H9 (cell line): ENCODE measurements around the gene FBH1. TPM values are rescaled to one million over a fixed set of nuclear protein-coding genes. Genes with fewer than 3 reads are reported as not detected.

Experiments
- DNase-seq: peaks from one replicate; pipeline ENCODE4 v3.0.0-alpha.2; 2017
- H2AFZ ChIP-seq: one replicate; pipeline ENCODE4 v1.6.1; 2013; ENCODE audit warnings: mild to moderate bottlenecking, low read length, control low read depth, moderate library complexity
- H2AK5ac ChIP-seq: 2 replicates; pipeline ENCODE4 v1.6.1; 2013; ENCODE audit warnings: low read length, control low read depth, mixed read lengths; ENCODE audit not compliant: insufficient read length
- H2BK120ac ChIP-seq: one replicate; pipeline ENCODE4 v1.6.1; 2013; ENCODE audit warnings: low read depth, mild to moderate bottlenecking, low read length, control low read depth, inconsistent platforms; ENCODE audit not compliant: poor library complexity, severe bottlenecking
- H2BK12ac ChIP-seq: 2 replicates; pipeline ENCODE4 v1.6.1; 2013; ENCODE audit warnings: low read length, control low read depth, mixed read lengths, low read depth; ENCODE audit not compliant: insufficient read length
- H2BK15ac ChIP-seq: 2 replicates; pipeline ENCODE4 v1.6.1; 2013; ENCODE audit warnings: low read depth, low read length, control low read depth
- H2BK20ac ChIP-seq: one replicate; pipeline ENCODE4 v1.6.1; 2013; ENCODE audit warnings: low read depth, mild to moderate bottlenecking, low read length, control low read depth, inconsistent platforms; ENCODE audit not compliant: poor library complexity, severe bottlenecking
- H2BK5ac ChIP-seq: 2 replicates; pipeline ENCODE4 v1.6.1; 2013; ENCODE audit warnings: low read length, control low read depth, mixed read lengths; ENCODE audit not compliant: insufficient read length
- H3K14ac ChIP-seq: 2 replicates; pipeline ENCODE4 v1.6.1; 2013; ENCODE audit warnings: low read length, control low read depth; ENCODE audit not compliant: insufficient read depth
- H3K18ac ChIP-seq: 2 replicates; pipeline ENCODE4 v1.6.1; 2013; ENCODE audit warnings: low read depth, mild to moderate bottlenecking, mixed read lengths, low read length, control low read depth; ENCODE audit not compliant: insufficient read length
- H3K23ac ChIP-seq: 2 replicates; pipeline ENCODE4 v1.6.1; 2013; ENCODE audit warnings: low read length, control low read depth, mixed read lengths, low read depth; ENCODE audit not compliant: insufficient read length
- H3K23me2 ChIP-seq: 2 replicates; pipeline ENCODE4 v1.6.1; 2013; ENCODE audit warnings: low read depth, mild to moderate bottlenecking, mixed read lengths, low read length, control low read depth; ENCODE audit not compliant: insufficient read length, poor library complexity, severe bottlenecking
- H3K27ac ChIP-seq: 2 replicates; pipeline ENCODE4 v1.5.1; 2013; ENCODE audit warnings: low read length, control low read depth, mixed read lengths, low read depth; ENCODE audit not compliant: insufficient read length
- H3K27me3 ChIP-seq: 2 replicates; pipeline ENCODE4 v1.6.1; 2013; ENCODE audit warnings: low read length, control low read depth, inconsistent platforms; ENCODE audit not compliant: insufficient read depth
- H3K4ac ChIP-seq: 2 replicates; pipeline ENCODE4 v1.6.1; 2013; ENCODE audit warnings: low read depth, mild to moderate bottlenecking, control low read depth, inconsistent platforms, low read length, moderate library complexity
- H3K4me1 ChIP-seq: 2 replicates; pipeline ENCODE4 v1.6.1; 2013; ENCODE audit warnings: low read length, control low read depth, inconsistent platforms; ENCODE audit not compliant: insufficient read depth
- H3K4me2 ChIP-seq: 2 replicates; pipeline ENCODE4 v1.6.1; 2013; ENCODE audit warnings: low read length, control low read depth, mixed read lengths; ENCODE audit not compliant: insufficient read length, insufficient read depth
- H3K56ac ChIP-seq: 2 replicates; pipeline ENCODE4 v1.6.1; 2013; ENCODE audit warnings: low read depth, mild to moderate bottlenecking, mixed read lengths, low read length, control low read depth; ENCODE audit not compliant: insufficient read length
- H3K79me1 ChIP-seq: 2 replicates; pipeline ENCODE4 v1.6.1; 2013; ENCODE audit warnings: low read depth, mild to moderate bottlenecking, moderate library complexity, low read length, control low read depth, inconsistent platforms; ENCODE audit not compliant: insufficient read depth, poor library complexity, severe bottlenecking
- H3K79me2 ChIP-seq: 2 replicates; pipeline ENCODE4 v1.6.1; 2013; ENCODE audit warnings: low read length, control low read depth, inconsistent platforms; ENCODE audit not compliant: insufficient read depth
- H3K9ac ChIP-seq: 2 replicates; pipeline ENCODE4 v1.6.1; 2013; ENCODE audit warnings: low read length, control low read depth, mixed read lengths; ENCODE audit not compliant: insufficient read length; ENCODE audit errors: extremely low read depth
- H3K9me3 ChIP-seq: one replicate; pipeline ENCODE4 v1.6.1; 2013; ENCODE audit warnings: low read depth, low read length, inconsistent platforms; ENCODE audit not compliant: control insufficient read depth
- H3T11ph ChIP-seq: one replicate; pipeline ENCODE4 v1.6.1; 2013; ENCODE audit warnings: mild to moderate bottlenecking, low read length, control low read depth, inconsistent platforms
- H4K20me1 ChIP-seq: one replicate; pipeline ENCODE4 v1.6.1; 2013; ENCODE audit not compliant: control insufficient read depth, insufficient read length, insufficient read depth
- H4K5ac ChIP-seq: 2 replicates; pipeline ENCODE4 v1.6.1; 2013; ENCODE audit warnings: low read depth, mild to moderate bottlenecking, mixed read lengths, low read length, control low read depth; ENCODE audit not compliant: insufficient read length
- H4K8ac ChIP-seq: replicated peaks from 2 replicates; pipeline ENCODE4 v1.6.1; 2013; ENCODE audit warnings: low read length, control low read depth, mixed read lengths, low read depth; ENCODE audit not compliant: insufficient read length
- H4K91ac ChIP-seq: 2 replicates; pipeline ENCODE4 v1.6.1; 2013; ENCODE audit warnings: low read depth, mild to moderate bottlenecking, moderate library complexity, mixed read lengths, low read length, control low read depth; ENCODE audit not compliant: insufficient read length
- H3K27ac Mint-ChIP-seq, 3 experiments: 2 replicates in 2 of 3; 3 replicates in 1 of 3; pipeline ENCODE4 v1.8.0; 2020 to 2021; ENCODE audit warnings: mixed read lengths in 3 of 3, mild to moderate bottlenecking in 1 of 3, moderate library complexity in 1 of 3
- H3K27me3 Mint-ChIP-seq: 2 replicates; pipeline ENCODE4 v1.8.0; 2021; ENCODE audit warnings: low read depth, mild to moderate bottlenecking, moderate library complexity, mixed read lengths
- H3K36me3 Mint-ChIP-seq, 3 experiments: 2 replicates in 2 of 3; 3 replicates in 1 of 3; pipeline ENCODE4 v1.8.0; 2020 to 2021; ENCODE audit warnings: low read depth in 3 of 3, mixed read lengths in 3 of 3; ENCODE audit not compliant: insufficient read depth in 1 of 3
- H3K4me1 Mint-ChIP-seq, 2 experiments: 2 replicates each; pipeline ENCODE4 v1.8.0; 2020; ENCODE audit warnings: mixed read lengths in 2 of 2
- H3K4me3 Mint-ChIP-seq, 2 experiments: 2 replicates in 1 of 2; 3 replicates in 1 of 2; pipeline ENCODE4 v1.8.0; 2020 to 2021; ENCODE audit warnings: mild to moderate bottlenecking in 2 of 2, mixed read lengths in 2 of 2, moderate library complexity in 1 of 2
- H3K9me3 Mint-ChIP-seq, 2 experiments: 2 replicates in 1 of 2; 3 replicates in 1 of 2; pipeline ENCODE4 v1.8.0; 2020; ENCODE audit warnings: mild to moderate bottlenecking in 2 of 2, mixed read lengths in 2 of 2, moderate library complexity in 1 of 2
- WGBS: extraction: QIAGEN DNeasy Blood & Tissue Kit; methylation state at CpG from one replicate; pipeline ENCODE4 v1.1.7; 2013; ENCODE audit warnings: missing lambda C conversion rate, low lambda C conversion rate, mixed read lengths; ENCODE audit not compliant: insufficient read length; ENCODE audit errors: extremely low coverage; 5-methylcytosine and 5-hydroxymethylcytosine counted together
- total RNA-seq: library from RNA; stranded (reverse); gene quantifications from 2 replicates; pipeline ENCODE4 v1.2.1, GENCODE V29; 2021
- TF ChIP-seq, protein P1 (sequence below): fragments of 200-600 bp; sonication (generic); conservative IDR thresholded peaks from 3 replicates; pipeline ENCODE4 v1.8.0; 2021; ENCODE audit warnings: antibody characterized with exemption, mild to moderate bottlenecking

FBH1 gene
- total RNA-seq, 1 experiment from 2014 or later: 52.2 TPM

DNA sequence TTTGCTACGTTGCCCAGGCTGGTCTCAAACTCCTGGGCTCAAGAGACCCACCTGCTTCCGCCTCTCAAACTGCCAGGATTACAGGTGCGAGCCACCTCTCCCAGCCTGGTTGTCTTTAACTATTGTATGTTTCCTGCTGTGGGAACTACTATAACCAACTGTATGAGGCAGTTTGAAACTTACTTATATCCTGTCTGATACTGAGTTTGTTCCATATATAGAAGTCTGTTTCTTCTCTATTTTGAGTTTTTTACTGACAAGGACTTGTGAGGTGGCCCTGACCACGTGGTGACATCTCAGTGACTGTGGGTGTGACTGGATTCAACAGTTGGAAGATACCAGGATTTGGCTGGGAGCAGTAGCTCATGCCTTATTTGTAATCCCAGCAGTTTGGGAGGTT, 14.2 kb downstream of the FBH1 start:
- H2BK20ac ChIP-seq: no peak overlapping the region
- H3K9me3 ChIP-seq: no peaks in the 10 kb centered on the region
- H3K23me2 ChIP-seq: no peaks in the 10 kb centered on the region
- H3K23ac ChIP-seq: no peak overlapping the region
- no peak overlapping the region for H4K8ac ChIP-seq
- H3K27ac Mint-ChIP-seq: no peak overlapping the region; a peak in 1 of 7 replicates
- H4K5ac ChIP-seq: no peak overlapping the region
- no peaks in the 10 kb centered on the region for H3K79me1 ChIP-seq
- no peak overlapping the region for H3K4ac ChIP-seq
- H2AK5ac ChIP-seq: no peak overlapping the region
- no peak overlapping the region for H3K56ac ChIP-seq
- no peaks in the 10 kb centered on the region for H3K4me1 Mint-ChIP-seq
- H3K14ac ChIP-seq: no peak overlapping the region
- H3K27me3 ChIP-seq: no peaks in the 10 kb centered on the region
- no peak overlapping the region for H2AFZ ChIP-seq
- H3K4me2 ChIP-seq: no peak overlapping the region
- no peaks in the 10 kb centered on the region for H3K27me3 Mint-ChIP-seq
- H3T11ph ChIP-seq: no peak overlapping the region
- H2BK15ac ChIP-seq: no peak overlapping the region
- H3K18ac ChIP-seq: no peak overlapping the region
- TF ChIP-seq, protein P1, sequence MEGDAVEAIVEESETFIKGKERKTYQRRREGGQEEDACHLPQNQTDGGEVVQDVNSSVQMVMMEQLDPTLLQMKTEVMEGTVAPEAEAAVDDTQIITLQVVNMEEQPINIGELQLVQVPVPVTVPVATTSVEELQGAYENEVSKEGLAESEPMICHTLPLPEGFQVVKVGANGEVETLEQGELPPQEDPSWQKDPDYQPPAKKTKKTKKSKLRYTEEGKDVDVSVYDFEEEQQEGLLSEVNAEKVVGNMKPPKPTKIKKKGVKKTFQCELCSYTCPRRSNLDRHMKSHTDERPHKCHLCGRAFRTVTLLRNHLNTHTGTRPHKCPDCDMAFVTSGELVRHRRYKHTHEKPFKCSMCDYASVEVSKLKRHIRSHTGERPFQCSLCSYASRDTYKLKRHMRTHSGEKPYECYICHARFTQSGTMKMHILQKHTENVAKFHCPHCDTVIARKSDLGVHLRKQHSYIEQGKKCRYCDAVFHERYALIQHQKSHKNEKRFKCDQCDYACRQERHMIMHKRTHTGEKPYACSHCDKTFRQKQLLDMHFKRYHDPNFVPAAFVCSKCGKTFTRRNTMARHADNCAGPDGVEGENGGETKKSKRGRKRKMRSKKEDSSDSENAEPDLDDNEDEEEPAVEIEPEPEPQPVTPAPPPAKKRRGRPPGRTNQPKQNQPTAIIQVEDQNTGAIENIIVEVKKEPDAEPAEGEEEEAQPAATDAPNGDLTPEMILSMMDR: no peak
- no peak for DNase-seq
- no peak overlapping the region for H3K27ac ChIP-seq
- no peaks in the 10 kb centered on the region for H3K9me3 Mint-ChIP-seq
- H2BK12ac ChIP-seq: no peak overlapping the region
- no peaks in the 10 kb centered on the region for H4K20me1 ChIP-seq
- no peaks in the 10 kb centered on the region for H3K4me1 ChIP-seq
- no peak overlapping the region for H2BK5ac ChIP-seq
- peaks cover 17 to 46% (median 38%) of the 10 kb centered on the region in 3 experiments; a peak in 6 of 7 replicates for H3K36me3 Mint-ChIP-seq
- H4K91ac ChIP-seq: no peak overlapping the region
- no CpG with 5 or more reads among the region's 4 CpGs for WGBS
- no peak overlapping the region for H2BK120ac ChIP-seq
- no peaks in the 10 kb centered on the region; the same call in 1 of the 2 replicates for H3K79me2 ChIP-seq
- no peak overlapping the region for H3K4me3 Mint-ChIP-seq
- H3K9ac ChIP-seq: no peak overlapping the region
